NCI-H2029 (cell line): ENCODE data around the gene PALLD.

Experiments used
- DNase-seq: peaks from one replicate; lab custom pipeline; 2025; lab: John Stamatoyannopoulos, UW

The PALLD gene

DNA sequence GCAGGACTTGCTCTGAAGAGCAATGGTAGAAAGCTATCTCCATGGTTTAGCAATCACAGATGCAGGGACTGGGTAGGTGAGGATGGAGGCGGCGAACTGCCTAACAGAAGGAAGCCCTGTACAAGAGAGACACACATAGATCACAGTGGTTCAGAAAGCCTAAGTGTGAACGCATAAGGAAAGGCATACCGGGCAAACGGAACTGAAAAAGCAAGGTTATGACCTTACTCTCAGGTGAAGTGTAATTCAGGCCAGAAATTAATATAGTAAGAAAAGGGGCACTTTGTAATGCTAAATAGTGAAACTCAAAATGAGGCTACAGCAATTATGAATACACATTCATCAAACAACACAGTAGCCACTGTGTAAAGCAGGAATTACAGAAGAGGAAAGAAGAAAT, 126.6 kb downstream of the PALLD start:
- DNase-seq: no peak

DNA sequence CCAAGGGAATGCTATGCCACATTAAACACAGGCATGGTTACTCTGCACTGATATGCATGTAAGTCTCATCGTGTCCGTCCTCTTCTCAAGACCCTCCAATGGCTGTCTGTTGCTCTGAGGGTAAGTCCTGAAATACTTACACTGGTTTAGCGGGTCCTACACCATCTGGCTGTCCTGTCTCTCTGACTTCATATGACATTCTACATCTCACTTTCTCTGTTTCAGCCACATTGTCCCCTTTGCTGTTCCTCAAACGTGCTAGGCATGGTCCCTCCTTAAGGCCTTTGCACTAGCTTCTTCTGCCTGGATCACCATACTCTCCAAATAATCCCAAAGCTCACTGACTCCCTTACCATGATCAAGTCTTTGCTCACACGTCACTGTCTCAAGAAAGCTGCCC, 131.4 kb downstream of the PALLD start:
- no peak for DNase-seq

DNA sequence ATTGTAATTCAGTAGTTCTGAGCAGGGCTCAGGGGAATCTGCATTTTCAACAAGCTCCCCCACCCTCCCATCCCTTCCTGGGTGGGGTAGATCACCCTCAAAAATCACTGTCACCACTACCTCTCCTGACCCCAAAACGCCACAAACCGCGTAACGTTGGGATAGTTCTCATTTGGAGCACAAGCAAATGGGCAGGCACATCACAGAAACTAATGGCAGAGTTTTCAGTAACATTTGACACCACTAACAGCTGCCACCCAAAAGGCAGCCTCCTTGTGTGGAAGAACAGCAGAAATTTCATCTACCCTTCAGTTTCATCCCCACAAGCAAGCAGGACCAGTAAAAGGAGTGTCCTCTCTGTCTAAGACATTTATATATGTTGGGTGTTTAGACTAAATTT, 132.7 kb downstream of the PALLD start:
- DNase-seq: no peak

DNA sequence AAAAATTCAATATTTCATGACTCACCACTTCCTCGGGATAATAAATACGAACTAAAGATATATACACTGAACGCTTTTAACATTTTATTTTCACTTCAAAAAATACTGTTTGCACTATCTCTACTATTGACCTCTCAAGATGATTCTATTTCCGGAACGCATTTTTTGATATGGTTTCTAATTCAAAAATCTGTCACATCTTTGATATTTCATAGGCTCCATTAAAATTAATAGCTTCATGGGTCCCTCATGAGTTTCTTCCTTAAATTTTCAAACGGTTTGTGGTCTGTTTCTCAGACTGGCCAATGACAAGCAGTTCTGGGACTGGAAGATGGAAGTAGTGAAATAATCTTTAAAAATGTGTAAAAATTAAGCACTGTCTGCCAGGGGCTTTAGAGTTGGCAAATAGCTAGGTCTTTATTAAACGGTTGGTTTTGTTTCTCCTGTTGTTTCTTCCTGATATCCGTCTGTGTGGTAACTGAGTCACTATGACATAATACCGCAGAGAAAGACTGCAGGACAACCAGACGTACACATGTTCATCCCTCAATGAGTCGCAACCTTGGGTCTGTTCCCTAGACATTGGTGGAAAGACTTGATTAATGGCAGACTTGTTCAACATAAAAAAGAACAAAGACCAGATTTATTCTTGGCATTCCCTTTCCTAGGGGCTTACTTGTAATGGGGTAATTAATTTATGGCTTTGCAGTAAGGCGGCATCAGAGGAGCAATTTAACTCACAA, 133.8 kb downstream of the PALLD start:
- DNase-seq: no peak

DNA sequence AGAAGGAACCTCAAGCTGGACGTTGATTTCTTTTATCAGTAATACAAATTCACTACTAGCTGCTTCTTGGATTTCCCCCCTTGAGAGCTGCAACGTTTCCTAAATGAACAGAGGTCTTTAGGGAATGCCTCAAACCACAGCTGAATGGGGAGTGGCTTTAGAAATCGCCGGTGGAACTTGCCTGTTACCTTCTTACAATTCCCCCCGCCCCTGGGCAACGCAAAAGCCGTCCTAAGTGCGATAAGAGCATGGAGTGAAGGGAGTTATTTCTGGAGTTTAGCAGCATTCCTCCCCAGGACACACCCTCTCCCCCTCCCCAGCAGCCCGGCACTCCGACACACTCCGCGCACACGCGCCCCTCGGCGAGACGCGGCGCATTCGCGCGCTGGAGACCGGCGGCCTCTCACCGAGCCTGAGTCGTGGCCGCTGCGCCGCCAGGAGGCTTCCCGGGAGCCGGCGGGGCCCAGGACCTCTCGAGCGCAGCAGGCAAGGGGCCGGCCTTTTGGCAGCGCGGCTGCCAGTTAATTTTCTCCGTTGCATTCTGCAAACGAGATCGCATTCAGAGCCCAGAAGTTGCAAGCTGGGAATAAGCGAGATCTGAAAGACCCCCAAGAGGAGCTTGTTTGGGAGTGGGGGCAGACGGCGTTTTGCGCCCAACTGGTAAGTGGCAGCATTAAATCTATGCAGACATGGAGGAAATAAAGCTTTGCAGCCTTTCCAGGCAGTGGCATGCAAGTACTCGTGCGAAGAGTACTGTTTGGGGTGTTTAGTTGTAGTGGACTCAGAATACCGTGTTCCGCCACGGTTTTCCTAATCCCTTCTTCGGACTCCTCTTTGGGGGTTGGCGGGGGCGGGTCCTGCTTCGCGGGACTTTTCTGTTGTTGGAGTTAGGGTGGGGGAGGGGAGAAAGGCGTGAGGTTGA, 134.7 kb downstream of the PALLD start:
- peak; percentile 45 for DNase-seq

DNA sequence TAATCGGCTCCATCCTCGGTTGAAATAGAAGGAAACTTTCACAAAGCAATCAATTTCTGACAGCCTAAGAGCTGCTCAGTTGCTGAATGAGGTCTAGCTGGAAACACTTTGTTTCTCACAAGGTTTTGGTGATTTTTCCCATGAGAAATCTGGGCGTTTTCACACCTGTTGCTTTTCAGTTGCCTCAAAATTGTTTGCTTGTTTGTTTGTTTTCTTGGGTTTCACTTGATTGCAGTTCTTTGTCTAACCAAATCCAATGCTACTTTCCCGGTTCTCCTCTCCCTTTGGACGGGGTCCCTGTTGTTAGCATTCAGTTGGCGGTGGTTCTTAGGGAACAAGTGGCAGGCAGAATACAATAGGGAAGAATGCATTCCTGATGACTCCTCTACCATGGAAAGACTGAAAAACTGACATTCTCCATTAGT, 135.5 kb downstream of the PALLD start:
- no peak for DNase-seq

DNA sequence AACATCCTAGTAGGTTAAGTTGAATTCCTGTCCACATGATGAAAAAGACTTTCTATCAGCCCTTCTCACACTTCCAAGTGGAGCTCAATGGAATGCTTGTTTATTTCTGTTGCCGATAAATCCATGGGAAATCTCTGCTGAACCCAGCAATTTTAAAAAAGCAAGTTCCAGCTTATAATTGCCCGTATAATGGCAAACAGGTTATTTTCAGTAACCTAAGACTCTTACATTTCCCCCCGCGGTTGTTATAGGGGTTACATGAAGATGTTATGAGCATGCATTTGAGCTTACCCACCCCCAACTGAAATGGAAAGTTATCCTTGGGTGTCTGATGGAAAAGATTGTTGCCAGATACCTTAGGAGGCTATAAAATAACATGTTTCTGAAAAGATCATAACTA, 136.2 kb downstream of the PALLD start:
- DNase-seq: no peak

DNA sequence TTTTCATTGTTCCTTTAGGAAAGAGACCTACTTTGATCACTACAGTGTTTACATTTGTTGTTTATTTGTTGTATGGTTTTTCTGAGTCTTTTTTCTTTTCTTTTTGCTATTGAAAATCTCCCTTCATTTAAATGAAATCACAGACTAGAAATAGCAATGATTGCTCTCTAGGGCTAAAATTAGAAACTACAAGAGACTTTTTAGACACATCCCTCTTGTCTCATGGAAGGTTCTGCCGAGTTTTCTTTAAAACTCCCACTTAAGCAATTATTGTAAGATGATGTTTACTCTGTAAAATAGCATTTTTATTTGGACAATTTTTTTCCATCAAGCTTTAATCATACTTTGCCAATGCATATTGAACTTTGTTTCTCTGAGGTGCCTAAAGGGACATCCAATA, 136.6 kb downstream of the PALLD start:
- no peak for DNase-seq

DNA sequence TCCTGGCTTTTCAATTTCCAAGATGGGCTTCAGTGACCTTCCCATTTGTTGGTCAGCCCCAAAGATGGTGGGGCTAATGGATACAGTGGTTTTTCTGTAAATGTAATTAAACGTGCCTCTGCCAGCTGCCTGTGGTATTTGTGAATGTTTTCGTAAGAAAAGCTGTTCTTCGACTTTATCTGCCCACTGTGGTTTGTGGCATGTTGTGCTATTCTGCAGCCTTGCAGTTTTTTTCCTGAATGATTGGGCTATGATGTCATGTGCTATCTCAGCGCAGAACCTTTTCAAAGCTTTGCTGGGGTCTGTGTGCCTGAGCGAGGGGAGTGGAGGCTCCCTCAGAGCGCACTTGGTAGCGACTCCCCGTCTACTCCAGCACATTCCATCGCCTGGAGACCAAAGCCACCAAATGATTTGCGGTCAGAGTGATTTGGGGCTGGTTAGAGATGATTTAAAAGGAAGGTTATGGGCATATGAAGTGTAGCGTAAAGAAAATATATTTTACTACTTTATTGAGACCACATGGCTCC, 137.5 kb downstream of the PALLD start:
- DNase-seq: no peak

DNA sequence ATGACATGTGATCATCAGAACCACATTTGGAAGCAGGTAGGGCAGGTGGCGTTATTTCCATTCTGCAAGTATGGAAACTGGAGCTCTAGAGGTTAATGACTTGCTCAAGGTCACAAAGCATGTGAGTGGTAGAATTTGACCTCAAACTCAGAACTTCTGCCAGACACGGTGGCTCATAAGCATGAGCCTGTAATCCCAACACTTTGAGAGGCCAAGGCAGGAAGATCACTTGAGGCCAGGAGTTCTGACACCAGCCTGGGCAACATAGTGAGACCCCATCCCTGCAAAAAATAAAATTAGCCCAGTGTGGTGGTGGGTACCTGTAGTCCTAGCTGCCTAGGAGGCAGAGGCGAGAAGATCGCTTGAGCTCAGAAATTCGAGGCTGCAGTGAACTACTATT, 139.2 kb downstream of the PALLD start:
- DNase-seq: no peak

DNA sequence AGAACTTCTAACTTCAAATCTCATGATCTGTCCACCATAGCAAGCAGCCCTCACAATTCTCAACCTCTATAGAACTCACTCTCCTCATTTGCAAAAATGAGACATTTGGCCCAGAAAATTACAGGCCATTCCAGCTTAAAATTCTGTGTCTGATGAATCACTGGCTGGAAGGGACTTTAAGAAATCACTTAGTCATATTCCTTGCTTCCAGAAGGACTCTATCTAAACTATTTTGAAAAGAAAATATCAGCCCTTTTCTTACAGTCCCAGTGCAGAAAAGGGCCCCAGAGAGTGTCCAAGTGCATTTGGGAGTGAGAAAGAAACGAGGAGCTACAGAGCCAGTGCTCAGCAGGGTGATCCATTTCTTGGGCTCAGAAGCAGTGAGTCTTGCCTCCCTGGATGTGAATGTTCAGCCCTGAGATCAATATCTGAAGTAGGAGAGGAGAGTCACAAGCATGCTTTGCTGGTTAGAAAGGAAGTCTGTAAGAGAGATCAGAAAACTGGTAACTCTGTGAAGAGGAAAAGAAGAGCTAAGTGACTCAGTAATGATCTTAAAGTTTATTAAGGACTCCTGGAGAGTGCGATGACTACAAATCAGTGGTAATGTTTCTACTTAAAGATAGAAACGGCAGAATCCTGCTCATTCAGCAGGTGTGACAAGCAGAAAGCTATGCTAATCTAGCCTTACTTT, 139.8 kb downstream of the PALLD start:
- DNase-seq: no peak

DNA sequence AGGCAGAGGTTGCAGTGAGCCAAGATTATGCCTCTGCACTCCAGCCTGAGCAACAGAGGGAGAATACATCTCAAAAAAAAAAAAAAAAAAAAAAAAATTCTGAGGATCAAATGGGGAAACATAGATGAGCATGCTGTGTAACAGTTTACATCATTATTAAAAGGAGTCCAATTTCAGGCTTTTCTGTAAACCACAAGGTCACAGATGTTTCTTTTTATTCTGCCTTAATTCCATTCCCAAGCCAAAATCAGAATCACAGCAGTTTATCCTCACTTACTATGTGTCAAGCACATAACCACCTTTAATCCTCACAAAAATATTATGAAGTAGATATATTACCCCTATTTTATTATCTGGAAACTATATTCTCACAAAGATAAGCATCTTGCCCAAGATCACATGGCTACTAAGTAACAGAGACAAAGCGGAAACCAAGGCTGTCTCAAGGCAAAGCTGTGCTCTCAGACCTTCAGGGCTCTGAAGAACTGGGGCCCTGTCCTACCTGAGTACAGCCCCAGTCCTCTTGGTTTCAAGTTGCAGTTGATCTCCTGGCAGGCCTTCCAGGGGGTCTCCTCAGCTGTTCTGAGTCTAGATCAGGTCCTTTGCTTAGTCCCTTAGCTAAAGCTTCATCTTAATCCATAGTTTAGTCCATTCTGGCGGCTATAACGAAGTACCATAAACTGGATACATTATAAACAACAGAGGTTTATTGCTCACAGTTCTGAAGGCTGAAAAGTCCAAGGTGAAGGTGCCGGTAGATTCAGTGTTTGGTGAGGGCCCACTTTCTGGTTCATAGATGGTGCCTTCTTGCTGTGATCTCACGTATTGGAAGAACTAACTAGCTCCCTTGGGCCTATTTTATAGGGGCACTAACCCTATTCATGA, 141.3 kb downstream of the PALLD start:
- no peak for DNase-seq

DNA sequence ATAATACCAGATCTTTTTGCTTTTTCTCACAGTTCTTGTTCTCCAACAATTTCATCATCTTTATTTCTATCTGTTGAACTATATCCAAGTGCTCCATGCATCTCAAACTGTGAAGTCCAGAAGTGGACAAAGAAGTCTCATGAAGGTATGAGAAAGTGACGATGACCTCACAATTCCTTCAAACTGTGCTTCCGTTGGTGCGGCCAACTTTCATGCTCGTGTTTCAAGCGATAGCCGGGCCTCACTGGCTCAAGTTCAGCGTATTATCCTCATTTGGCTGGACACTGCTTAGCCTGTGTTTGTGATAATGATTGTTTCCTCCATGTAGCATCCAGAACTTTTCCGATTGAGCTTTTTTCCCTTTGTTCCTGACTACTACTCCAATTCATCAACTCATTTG, 143.1 kb downstream of the PALLD start:
- no peak for DNase-seq

DNA sequence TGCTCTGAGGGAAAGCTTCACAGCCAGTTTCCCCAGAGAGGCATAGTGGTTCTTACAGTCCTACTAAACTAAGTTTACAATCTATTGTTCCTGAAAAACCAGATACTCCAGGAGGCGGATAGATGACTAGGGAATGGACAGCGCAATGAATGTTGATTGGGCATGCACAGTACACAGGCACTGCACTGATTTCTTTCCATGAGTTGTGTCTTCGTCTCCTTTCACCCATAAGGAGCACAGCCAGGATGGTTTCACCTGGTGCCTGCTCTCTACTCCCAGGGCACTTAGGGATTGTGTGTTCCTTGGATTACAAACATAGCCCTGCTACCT, 144.9 kb downstream of the PALLD start:
- no peak for DNase-seq

DNA sequence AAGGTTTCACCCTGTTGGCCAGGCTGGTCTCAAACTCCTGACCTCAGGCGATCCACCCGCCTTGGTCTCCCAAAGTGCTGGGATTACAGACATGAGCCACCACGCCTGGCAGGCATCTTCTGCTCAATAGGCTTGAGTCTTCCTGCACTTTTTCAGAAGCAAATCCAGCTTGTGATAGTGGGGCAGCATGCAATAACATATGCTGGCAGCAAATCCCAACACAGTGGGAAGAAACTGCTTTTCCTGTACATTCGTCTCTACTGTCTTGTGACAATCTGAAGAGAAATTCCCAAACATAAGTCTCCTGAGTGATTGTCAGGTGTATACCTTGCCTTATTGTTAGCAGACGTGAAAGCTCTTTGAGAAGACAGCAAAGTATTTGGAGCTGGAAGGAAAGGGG, 145.7 kb downstream of the PALLD start:
- DNase-seq: no peak

DNA sequence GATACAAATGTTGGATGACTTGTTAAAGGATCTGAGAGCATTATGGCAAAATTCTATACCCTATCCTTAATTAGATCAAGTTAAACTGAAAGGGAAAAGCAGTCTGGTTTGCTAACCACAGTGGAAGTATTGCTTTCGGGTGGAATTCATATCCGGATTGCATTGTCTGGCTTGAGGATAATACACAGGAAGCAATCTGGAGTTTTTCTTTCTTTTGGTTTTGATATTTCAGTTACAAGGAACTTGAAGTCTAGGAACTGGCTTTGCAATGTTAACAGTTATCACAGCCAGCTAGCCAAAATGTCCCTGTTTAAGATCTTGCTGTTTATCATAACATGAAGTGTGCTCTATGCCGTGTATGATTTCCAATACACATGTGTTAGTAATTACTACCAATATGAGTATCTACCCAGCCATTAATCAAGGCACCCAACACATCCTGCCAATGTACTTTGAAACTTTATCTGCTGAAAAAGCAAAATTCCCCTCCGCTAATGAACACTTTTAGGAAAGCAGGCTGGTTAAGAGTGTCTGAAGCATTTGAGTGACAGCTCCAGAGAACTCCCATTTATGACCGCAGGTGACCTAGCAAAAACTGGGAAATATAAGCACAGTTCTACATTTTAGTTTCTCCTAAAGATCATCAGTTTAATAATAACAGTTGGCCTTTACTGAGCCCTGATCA, 146.4 kb downstream of the PALLD start:
- DNase-seq: no peak

DNA sequence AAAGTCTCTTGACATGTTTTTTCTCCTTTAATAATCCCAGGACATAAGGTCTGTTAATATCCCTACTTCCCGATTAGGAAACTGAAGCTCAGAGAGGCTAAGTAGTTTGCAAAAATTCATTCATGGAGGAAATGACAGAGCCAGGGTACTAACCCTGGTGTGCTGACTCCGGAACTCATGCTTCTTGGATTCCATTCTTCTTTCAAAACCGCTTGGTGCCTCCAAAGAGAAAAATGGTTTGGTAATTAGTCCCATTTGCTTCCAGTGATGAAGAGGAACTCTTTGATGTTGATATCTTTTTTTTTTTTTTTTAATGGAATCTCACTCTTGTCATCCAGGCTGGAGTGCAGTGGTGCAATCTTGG, 146.9 kb downstream of the PALLD start:
- no peak for DNase-seq

DNA sequence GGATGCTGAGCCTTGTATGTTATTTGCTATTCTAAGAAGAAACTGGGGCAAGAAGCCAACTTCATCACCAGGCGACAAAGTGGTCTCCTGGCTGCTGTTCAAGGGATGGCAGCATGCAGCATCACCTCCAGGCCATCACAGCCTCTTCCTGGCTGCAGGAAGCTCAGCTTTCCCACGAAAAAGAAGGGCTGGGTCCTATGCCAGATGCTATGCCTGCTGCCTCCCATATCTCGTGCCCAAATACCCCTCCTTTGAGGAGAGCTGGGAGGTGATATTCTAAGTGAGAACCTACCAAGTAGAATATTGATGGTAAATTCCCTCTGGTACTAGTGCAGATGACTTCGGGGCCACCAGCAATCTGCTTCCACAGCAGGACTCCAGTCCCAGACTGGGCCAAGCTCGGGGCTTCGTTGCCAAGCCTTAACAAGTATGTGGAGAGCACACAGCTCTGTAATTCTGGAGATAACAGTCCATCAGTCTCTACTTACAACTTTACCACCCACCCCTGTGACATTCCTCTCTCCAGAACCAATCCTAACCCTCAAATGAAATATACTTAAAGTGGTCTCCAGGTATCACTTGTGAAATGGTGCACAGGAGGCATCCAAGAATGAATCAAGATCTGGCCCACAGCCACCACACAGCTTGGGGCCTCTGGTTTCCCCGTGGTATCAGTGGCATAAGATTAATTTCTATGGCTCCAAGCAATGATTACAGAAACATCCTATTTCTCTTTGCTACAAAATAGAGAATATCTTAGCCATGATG, 149.3 kb downstream of the PALLD start:
- DNase-seq: no peak

DNA sequence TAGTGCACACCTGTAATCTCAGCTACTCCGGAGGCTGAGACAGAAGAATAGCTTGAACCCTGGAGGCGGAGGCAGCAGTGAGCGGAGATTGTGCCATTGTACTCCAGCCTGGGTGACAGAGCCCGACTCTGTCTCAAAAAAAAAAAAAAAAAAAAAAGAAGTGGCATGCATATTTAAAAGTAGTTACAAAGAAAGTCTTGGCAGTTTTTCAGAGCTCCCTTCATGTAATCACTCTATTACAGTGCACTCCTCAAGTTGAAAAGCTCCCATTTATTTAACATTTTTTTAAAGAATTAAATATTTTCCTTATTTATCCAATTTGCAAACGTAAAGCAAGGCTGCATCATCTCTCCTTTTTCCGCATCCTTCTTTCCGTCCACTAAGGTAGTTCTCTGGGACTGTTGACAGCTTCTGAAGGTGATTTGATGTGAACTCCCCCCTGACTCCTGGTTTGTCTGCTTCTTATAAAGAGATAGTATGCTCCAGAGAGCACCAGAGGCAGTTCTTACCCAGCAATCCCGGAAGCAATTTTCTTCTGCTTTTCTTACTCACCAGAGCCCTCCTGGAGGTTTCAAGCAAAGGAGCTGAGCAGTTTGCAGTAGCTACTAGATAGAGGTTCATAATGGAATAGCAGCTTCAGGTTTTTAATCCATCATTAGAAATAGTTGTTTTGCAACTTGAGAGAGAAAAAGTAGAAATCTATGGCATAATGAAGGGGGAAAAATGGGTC, 151.0 kb downstream of the PALLD start:
- no peak for DNase-seq

DNA sequence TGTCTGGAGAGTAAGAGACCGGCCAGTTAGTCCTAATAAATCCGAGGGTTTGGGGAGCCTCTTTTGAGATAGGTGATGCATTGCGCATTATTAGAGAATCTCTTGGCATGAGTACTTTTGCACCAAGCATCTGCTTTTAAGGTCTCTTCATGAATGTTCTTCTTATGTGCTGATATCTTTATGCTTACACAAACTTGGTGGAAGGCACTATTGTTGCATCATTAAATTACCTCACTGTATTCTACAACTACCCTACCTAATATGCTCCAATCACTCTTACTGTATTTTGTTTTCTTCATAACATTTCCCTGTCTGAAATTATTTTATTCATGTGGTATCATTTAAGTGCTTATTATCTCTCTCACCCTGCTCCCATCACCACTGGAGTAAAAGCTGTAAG, 151.6 kb downstream of the PALLD start:
- no peak for DNase-seq
